ENCODE results near the gene FAM76B. TPM values are rescaled to one million over a fixed set of nuclear protein-coding genes. Genes with fewer than 3 reads are reported as not detected.

Gene FAM76B
- total RNA-seq, 1 experiment from 2014 or later: 32.6 TPM

GRCh38 chr11:95739108-95739938 is 50.3 kb downstream of the FAM76B start:
- no peaks in the 10 kb centered on the region for H3K9me3 ChIP-seq (ENCODE audit: low read depth, low read length, poor library complexity, severe bottlenecking)
- CTCF ChIA-PET: no interaction called here

GRCh38 chr11:95736809-95737208 is 52.8 kb downstream of the FAM76B start:
- ChIA-PET CTCF (no interaction called here), POLR2A (ENCODE audit: low non-redundant PET) (no interaction called here)
- Histone ChIP-seq H3K27me3 (replicated peaks; ENCODE audit: insufficient read depth, low read depth, low read length, poor library complexity) (no peaks in the 10 kb centered on the region), H3K27ac (ENCODE audit: low read depth, low read length, poor library complexity, severe bottlenecking) (no peak overlapping the region), H3K4me1 (ENCODE audit: insufficient read depth, low read length, poor library complexity, severe bottlenecking) (no peaks in the 10 kb centered on the region), H3K4me3 (ENCODE audit: low read depth, low read length, poor library complexity, severe bottlenecking) (no peak overlapping the region), H3K9me3 (ENCODE audit: low read depth, low read length, poor library complexity, severe bottlenecking) (no peaks in the 10 kb centered on the region), H3K36me3 (ENCODE audit: insufficient read depth, low read length, poor library complexity, severe bottlenecking) (no peaks in the 10 kb centered on the region)
- no peak for DNase-seq (ENCODE audit: low spot score)
- intact Hi-C loops (cut with micrococcal nuclease; ENCODE audit: unreplicated experiment): no loop called here
- BruUV-seq (replicated peaks): no TSS peak
- TF ChIP-seq CTCF (conservative IDR thresholded peaks at IDR 0.05; ENCODE audit: low read depth, low read length) (no peak), EZH2 (IDR thresholded peaks at IDR 0.05; ENCODE audit: borderline replicate concordance, low read depth, low read length, poor library complexity, severe bottlenecking) (no peak)

More at GRCh38 chr11:95739108-95739938, 50.3 kb downstream of the FAM76B start:
- H3K36me3 ChIP-seq (ENCODE audit: insufficient read depth, low read length, poor library complexity, severe bottlenecking): no peaks in the 10 kb centered on the region
- DNase-seq (ENCODE audit: low spot score): no peak
- no peak overlapping the region for H3K4me3 ChIP-seq (ENCODE audit: low read depth, low read length, poor library complexity, severe bottlenecking)
- POLR2A ChIA-PET (ENCODE audit: low non-redundant PET): no interaction called here
- no peaks in the 10 kb centered on the region for H3K27me3 ChIP-seq (replicated peaks; ENCODE audit: insufficient read depth, low read depth, low read length, poor library complexity)
- H3K4me1 ChIP-seq (ENCODE audit: insufficient read depth, low read length, poor library complexity, severe bottlenecking): no peaks in the 10 kb centered on the region
- intact Hi-C loops (cut with micrococcal nuclease; ENCODE audit: unreplicated experiment): no loop called here
- TF ChIP-seq CTCF (conservative IDR thresholded peaks at IDR 0.05; ENCODE audit: low read depth, low read length): peak; percentile 29; the same call in 1 of the 2 replicates
- no peak for TF ChIP-seq EZH2 (IDR thresholded peaks at IDR 0.05; ENCODE audit: borderline replicate concordance, low read depth, low read length, poor library complexity, severe bottlenecking)
- H3K27ac ChIP-seq (ENCODE audit: low read depth, low read length, poor library complexity, severe bottlenecking): no peak overlapping the region
- BruUV-seq (replicated peaks): no TSS peak

- no peak for DNase-seq (ENCODE audit: low spot score)
- CTCF ChIA-PET: no interaction called here
- POLR2A ChIA-PET (ENCODE audit: low non-redundant PET): no interaction called here
Measured at GRCh38 chr11:95736355-95736754, 53.2 kb downstream of the FAM76B start.

More at GRCh38 chr11:95736355-95736754, 53.2 kb downstream of the FAM76B start:
- H3K4me1 ChIP-seq (ENCODE audit: insufficient read depth, low read length, poor library complexity, severe bottlenecking): no peaks in the 10 kb centered on the region
- no TSS peak for BruUV-seq (replicated peaks)
- no peaks in the 10 kb centered on the region for H3K27me3 ChIP-seq (replicated peaks; ENCODE audit: insufficient read depth, low read depth, low read length, poor library complexity)
- no peak overlapping the region for H3K27ac ChIP-seq (ENCODE audit: low read depth, low read length, poor library complexity, severe bottlenecking)
- no peak for TF ChIP-seq CTCF (conservative IDR thresholded peaks at IDR 0.05; ENCODE audit: low read depth, low read length)
- no peaks in the 10 kb centered on the region for H3K9me3 ChIP-seq (ENCODE audit: low read depth, low read length, poor library complexity, severe bottlenecking)
- H3K4me3 ChIP-seq (ENCODE audit: low read depth, low read length, poor library complexity, severe bottlenecking): no peak overlapping the region
- intact Hi-C loops (cut with micrococcal nuclease; ENCODE audit: unreplicated experiment): no loop called here
- H3K36me3 ChIP-seq (ENCODE audit: insufficient read depth, low read length, poor library complexity, severe bottlenecking): no peaks in the 10 kb centered on the region

All from A673 (cell line).